Left renal pelvis (tissue), 4 donors: ENCODE measurements around the gene PRKCE. TPM values are rescaled to one million over a fixed set of nuclear protein-coding genes. Genes with fewer than 3 reads are reported as not detected.

Experiments used
- DNase-seq, 4 donors: peaks; one replicate each; pipeline ENCODE4 v3.0.0-alpha.2; 2013; ENCODE audit warnings: low read depth in 4 of 4, low spot score in 3 of 4
- polyA plus RNA-seq, 4 donors: library from polyadenylated mRNA; unstranded; fragments of 120-200 nt; gene quantifications; one replicate each; pipeline ENCODE4 v1.2.1, GENCODE V29; 2013; ENCODE audit not compliant: insufficient read length in 4 of 4

PRKCE gene
- polyA plus RNA-seq, 4 donors, result 8.2 to 16.0 (median 9.0) TPM

- DNase-seq, result no peak
Observed at GRCh38 chr2:45799679-45800381, 148.4 kb downstream of the PRKCE start.

- DNase-seq, result no peak
Observed at GRCh38 chr2:45802499-45803138, 151.1 kb downstream of the PRKCE start.

- no peak for DNase-seq
Observed at GRCh38 chr2:45804987-45805755, 153.7 kb downstream of the PRKCE start.

- no peak for DNase-seq
Observed at GRCh38 chr2:45806563-45807358, 155.3 kb downstream of the PRKCE start.

DNA sequence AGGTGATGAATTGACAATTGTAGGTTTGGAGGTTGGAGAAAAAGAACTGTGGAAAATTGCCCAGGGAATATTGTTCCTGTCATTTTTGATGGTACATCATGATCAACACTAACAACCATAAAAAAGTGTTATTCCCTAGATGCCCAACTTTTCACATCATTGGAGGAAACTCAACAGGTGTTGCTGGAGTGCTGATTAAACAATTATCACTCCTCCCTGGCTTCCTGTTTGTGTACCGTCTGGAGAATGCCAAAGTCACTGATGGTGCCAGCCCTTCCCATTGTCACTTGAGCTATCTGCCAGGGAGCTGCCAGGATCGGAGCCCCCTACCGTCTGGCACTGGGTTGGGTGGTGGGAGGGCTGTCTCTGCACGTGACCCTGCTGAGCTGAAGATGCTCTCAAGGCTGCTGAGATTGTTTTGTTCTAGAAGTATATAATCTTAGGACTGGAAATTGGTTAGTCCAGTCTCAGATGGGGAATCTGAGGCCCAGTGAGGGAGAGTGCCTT, 156.9 kb downstream of the PRKCE start:
- DNase-seq, result no peak

GRCh38 chr2:45809205-45809604, 157.7 kb downstream of the PRKCE start:
- DNase-seq, result no peak

GRCh38 chr2:45812011-45812500, 160.6 kb downstream of the PRKCE start:
- peak in 1 of 4 donors; percentile 32 for DNase-seq

GRCh38 chr2:45813003-45813941, 161.8 kb downstream of the PRKCE start:
- DNase-seq, result no peak

DNA sequence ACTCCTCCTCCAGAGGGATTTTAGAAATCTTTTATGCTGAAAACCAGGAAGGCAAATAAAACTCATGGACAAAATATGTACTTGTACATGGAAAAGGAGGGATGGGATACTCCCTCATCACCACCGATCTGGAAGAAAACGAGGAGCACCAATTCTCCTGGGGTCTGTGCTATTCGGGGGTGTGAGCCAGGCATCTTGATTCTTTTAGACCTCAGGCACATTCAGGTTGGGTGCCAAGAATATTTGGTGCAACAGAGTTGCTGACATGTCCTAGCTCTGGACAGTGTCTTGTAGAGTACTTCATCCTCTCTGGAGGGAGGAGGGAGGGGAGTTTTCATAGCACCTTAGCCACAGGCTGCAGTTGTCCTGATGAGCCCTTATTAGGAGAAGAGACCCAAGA, 163.0 kb downstream of the PRKCE start:
- no peak for DNase-seq

GRCh38 chr2:45814951-45815621, 163.6 kb downstream of the PRKCE start:
- DNase-seq, result no peak

GRCh38 chr2:45816272-45816671, 164.8 kb downstream of the PRKCE start:
- DNase-seq, result no peak

GRCh38 chr2:45818591-45818990, 167.1 kb downstream of the PRKCE start:
- DNase-seq, result no peak

GRCh38 chr2:45820048-45820447, 168.6 kb downstream of the PRKCE start:
- no peak for DNase-seq

DNA sequence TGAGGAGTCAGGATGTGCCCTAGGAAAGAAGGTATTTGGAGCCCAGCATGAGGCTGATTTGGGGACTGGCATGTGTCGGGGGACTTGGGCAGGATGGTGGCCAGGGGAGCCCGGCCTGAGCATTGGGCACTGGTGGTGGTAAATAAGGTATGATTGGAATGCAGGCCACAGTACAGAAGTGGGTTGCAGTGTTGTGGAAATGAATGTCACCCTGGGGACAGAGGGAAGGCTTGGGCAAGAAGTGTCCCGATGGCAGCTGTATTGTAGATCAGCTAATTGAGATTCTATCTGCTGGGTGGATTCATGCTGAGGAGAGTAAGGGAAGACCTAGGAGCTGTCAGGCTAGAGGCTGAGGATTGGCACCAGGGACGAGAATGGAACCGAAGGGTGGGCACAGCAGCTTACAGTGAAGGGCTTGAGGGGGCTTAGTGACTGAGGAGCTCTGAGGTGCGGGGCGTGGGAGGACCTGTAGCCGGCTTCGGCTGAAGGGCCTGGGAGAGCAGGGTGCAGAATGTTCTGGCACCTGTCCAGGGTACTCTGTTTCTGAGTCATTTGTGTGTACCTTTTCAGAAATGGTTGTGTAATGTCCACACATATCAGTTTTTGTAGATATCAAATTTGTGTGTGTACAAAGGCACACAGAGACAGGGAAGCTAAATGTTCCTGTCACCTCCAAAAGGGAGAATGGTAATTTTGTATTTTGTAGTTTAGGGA, 170.2 kb downstream of the PRKCE start:
- DNase-seq, result no peak

DNA sequence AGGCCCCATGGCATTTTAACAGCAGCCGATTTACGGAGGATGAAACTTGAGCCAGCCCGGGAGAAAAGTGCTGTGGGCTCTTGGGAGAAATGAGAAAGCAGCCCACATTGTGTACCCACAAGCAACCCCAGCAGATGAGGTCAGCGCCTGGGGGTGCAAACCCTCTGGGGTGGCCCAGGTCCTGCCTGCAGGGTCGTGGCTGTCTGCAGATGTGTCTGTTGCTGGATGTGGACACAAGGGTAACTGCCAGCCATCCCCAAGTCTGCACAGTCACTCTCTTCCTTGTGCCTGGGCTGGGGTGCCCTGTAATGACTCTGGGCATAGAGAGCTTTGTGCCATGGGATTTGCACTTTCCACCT, 170.8 kb downstream of the PRKCE start:
- no peak for DNase-seq

- no peak for DNase-seq
Observed at GRCh38 chr2:45823723-45824206, 172.3 kb downstream of the PRKCE start.

- DNase-seq, result no peak
Observed at GRCh38 chr2:45825001-45825651, 173.7 kb downstream of the PRKCE start.

- no peak for DNase-seq
Observed at GRCh38 chr2:45826460-45826859, 175.0 kb downstream of the PRKCE start.
